ENCODE results near the gene LRRD1. TPM values are rescaled to one million over a fixed set of nuclear protein-coding genes. Genes with fewer than 3 reads are reported as not detected.

Gene LRRD1
- total RNA-seq, 4 donors from 2014 or later: 0.57 TPM; not detected in 3

- TF ChIP-seq POLR2A (IDR thresholded peaks at IDR 0.05): no peak
- TF ChIP-seq CTCF (IDR thresholded peaks at IDR 0.05): no peak
- Histone ChIP-seq H3K4me3 (no peak overlapping the region), H3K27ac (no peak overlapping the region), H3K4me1 (no peaks in the 10 kb centered on the region), H3K27me3 (no peaks in the 10 kb centered on the region), H3K36me3 (no peaks in the 10 kb centered on the region), H3K9me3 (no peaks in the 10 kb centered on the region)
- DNase-seq: no peak
Measured at GRCh38 chr7:92161271-92161670, 17.7 kb downstream of the LRRD1 start.

- TF ChIP-seq POLR2A (IDR thresholded peaks at IDR 0.05) (no peak), CTCF (IDR thresholded peaks at IDR 0.05) (no peak)
- H3K36me3 ChIP-seq: no peaks in the 10 kb centered on the region
- no peak overlapping the region for H3K4me3 ChIP-seq
- no peaks in the 10 kb centered on the region for H3K27me3 ChIP-seq
- no peaks in the 10 kb centered on the region for H3K4me1 ChIP-seq
- no peak overlapping the region for H3K27ac ChIP-seq
- no peak for DNase-seq
- H3K9me3 ChIP-seq: no peaks in the 10 kb centered on the region
Measured at GRCh38 chr7:92158660-92159575, 20.0 kb downstream of the LRRD1 start.

- DNase-seq: no peak
- no peaks in the 10 kb centered on the region for H3K4me1 ChIP-seq
- H3K36me3 ChIP-seq: no peaks in the 10 kb centered on the region
- no peak overlapping the region for H3K27ac ChIP-seq
- no peaks in the 10 kb centered on the region for H3K9me3 ChIP-seq
- H3K27me3 ChIP-seq: no peaks in the 10 kb centered on the region
- no peak for TF ChIP-seq CTCF (IDR thresholded peaks at IDR 0.05)
- TF ChIP-seq POLR2A (IDR thresholded peaks at IDR 0.05): no peak
- no peak overlapping the region for H3K4me3 ChIP-seq
Measured at GRCh38 chr7:92156990-92157389, 22.0 kb downstream of the LRRD1 start.

- Histone ChIP-seq H3K4me1 (no peaks in the 10 kb centered on the region), H3K36me3 (no peaks in the 10 kb centered on the region)
- no peak for DNase-seq
Measured at GRCh38 chr7:92155108-92155739, 23.7 kb downstream of the LRRD1 start.

GRCh38 chr7:92150450-92151017 is 28.4 kb downstream of the LRRD1 start:
- H3K27ac ChIP-seq: no peak overlapping the region
- no peaks in the 10 kb centered on the region for H3K9me3 ChIP-seq
- TF ChIP-seq CTCF (IDR thresholded peaks at IDR 0.05) (no peak), POLR2A (IDR thresholded peaks at IDR 0.05) (no peak)
- no peak overlapping the region for H3K4me3 ChIP-seq
- no peaks in the 10 kb centered on the region for H3K27me3 ChIP-seq
- H3K4me1 ChIP-seq: no peaks in the 10 kb centered on the region
- no peaks in the 10 kb centered on the region for H3K36me3 ChIP-seq
- DNase-seq: no peak

More at GRCh38 chr7:92155108-92155739, 23.7 kb downstream of the LRRD1 start:
- no peak for TF ChIP-seq POLR2A (IDR thresholded peaks at IDR 0.05)
- TF ChIP-seq CTCF (IDR thresholded peaks at IDR 0.05): no peak
- H3K27ac ChIP-seq: no peak overlapping the region
- H3K27me3 ChIP-seq: no peaks in the 10 kb centered on the region
- no peak overlapping the region for H3K4me3 ChIP-seq
- no peaks in the 10 kb centered on the region for H3K9me3 ChIP-seq

Measured in Peyer's patch (tissue), 4 donors.